Amniotic stem cell (primary cell): ENCODE results near the gene SLC1A5.
A peak's percentile ranks its signal among the peaks of the same experiment; 100 is the strongest.
"Not testable (repeated sequence)": the region's sequence is repeated elsewhere in the genome, so short reads cannot be mapped to it uniquely, and the experiment has no call there.

Experiments
- DNase-seq: peaks from one replicate; lab custom pipeline; 2025; lab: John Stamatoyannopoulos, UW

SLC1A5 gene

DNA sequence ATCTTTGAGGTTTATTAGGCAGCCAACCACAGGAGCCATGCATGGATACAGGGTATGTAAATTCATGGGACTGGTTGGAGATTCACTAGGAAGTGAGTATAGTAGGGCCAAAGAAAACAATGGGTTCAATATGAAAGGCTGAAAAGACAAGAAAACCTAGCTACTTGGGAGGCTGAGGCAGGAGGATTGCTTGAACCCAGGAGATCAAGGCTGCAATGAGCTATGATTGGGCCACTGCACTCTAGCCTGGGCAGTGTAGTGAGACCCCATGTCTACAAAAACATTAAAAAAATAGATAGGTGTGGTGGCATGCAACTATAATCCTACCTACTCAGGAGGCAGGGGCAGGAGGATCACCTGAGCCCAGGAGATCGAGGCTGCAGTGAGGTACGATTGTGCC is 10.3 kb upstream of the SLC1A5 start:
- DNase-seq = no peak

GRCh38 chr19:46797881-46798280 is 9.5 kb upstream of the SLC1A5 start:
- DNase-seq = no peak

DNA sequence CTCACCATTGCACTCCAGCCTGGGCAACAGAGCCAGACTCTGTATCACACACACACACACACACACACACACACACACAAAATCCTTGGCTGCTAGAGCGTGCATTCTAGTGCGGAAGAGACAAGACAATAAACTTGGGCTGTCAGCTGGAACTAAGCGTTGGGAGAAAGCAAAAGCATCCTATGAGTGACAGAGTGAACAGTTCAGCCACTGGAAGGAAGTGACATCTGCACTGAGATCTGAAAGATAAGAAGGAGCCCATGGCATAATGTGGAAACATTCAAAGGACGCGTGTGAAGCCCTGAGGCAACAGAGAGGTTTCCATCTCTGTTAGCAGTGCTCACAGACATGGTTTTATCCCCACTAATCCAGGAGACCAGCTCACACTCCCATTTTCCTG is 3.5 kb upstream of the SLC1A5 start:
- no peak for DNase-seq

- DNase-seq = no peak
Measured at GRCh38 chr19:46789371-46789770, 977 bp upstream of the SLC1A5 start.

DNA sequence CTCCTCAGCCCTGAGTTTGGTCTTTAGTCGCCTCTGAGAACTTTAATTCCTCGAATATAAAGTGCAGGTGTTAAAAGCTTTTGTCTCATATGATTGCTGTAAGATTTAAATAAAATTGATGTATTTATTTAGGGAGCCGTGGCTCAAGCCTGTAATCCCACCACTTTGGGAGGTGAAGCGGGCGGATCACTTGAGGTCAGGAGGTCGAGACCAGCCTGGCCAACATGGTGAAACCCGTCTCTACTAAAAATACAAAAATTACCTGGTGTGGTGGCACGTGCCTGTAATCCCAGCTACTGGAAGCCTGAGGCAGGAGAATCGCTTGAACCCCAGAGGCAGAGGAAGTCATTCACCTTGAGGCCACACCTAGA is 559 bp upstream of the SLC1A5 start:
- DNase-seq = no peak

- no peak for DNase-seq
Measured at GRCh38 chr19:46787331-46788261, 798 bp downstream of the SLC1A5 start.

DNA sequence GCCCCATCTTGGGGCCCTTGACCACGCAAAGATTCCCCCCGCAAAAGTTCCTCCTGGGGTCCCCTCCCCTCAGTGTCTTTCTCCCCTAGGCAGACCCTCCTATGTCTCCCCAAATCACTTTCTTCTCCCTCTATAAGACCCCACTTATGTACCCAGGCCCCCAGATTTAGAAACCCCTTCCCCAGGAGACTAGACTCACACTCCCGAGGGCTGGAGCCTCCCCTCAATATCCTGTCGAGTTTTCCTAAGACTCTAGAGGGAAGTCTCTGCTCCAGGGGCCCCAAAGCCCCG is 1.4 kb downstream of the SLC1A5 start:
- no peak for DNase-seq

DNA sequence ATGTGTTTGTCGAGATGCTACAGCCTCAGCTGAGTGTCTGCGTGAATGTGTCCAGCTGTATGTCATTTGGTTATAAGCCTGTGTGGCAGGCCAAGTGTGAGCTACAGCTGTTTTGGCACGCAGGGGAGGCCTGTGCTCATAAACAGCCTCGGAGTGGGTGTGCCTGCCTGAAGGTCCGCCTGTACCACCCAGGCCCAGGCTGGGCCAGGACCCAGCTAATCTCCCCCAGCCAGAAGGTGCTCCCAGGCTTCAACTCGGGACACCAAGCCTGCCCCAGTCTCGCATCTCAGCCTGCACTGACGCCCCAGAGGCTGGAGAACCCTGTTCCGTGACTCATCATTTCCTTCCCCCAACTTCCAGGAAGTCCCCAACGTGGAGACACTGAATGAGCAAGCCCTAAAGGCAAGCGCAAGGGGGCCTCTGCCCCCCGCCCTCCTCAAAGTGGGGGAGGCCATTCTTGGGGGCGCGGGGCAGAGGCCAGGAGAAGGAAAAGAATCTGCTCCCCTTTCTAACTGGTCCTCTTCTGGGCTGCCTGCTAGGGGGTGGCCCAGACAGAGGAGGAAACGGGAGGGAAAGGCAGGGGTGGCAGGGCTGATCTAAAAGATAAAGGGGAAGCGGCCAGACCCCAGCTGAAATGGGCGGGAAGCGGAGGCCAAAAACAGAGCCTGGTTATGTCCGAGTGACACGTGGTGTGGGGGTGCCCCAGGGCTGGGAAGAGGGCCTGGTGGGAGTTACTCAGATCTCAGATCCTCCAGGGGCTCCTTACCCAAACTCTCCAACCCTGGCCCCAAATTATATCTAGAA is 2.0 kb downstream of the SLC1A5 start:
- peak; percentile 62 for DNase-seq

- DNase-seq = no peak
Measured at GRCh38 chr19:46785980-46786235, 2.5 kb downstream of the SLC1A5 start.

- no peak for DNase-seq
Measured at GRCh38 chr19:46785054-46785979, 3.1 kb downstream of the SLC1A5 start.

DNA sequence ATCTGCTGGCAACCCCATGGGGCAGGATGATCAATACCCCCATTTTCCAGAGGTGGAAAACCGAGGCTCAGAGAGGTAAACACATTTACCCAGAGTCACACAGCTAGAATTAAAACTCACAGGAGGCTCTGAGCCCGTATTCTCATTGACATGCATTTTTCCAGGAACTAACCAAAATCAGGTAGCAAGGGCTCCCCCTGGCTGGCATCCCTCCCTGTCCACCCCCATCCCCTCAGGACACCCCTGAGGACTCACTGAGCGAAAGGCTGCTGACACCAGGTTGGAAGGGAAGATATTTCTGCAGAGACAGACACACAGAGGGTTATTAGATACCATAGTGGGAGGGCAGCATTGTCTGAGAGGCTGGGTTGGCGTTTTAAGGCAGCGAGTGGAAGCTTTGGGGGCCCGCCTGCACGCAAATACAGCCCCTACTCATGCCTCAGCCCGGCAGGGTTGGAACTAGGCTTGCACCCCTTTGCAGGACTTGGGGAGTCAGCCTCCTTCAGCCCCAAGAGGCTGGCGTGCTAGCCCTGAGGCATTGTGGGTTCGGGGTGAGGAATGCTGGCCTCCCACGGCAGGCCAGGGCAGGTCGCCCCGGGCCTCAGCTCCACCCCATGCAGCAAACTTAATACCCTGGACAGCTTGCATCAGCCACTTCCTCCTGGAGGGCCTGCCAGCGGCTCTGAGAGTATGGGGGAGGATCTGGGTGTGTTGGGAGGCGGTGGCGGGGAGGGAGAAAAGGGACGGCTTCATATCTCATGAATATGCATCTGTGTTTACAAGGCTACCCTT is 3.9 kb downstream of the SLC1A5 start:
- DNase-seq = peak; percentile 78

DNA sequence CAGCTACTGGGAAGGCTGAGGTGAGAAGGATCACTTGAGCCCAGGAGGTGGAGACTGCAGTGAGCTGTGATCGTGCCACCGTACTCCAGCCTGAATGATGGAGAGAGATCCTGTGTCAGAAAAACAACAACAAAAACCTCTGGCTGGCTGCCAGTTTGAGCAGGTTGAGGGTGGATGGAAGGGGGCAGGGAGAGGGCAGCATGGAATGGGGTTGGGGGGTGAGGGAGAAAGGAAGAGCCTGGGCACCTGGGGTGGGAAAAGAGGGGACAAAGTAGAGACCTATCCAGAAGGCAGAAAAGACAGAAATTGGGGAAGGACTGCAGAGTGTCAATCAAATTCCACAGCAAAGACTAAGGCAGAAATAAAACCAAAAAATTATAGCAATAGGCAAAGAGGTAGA is 4.7 kb downstream of the SLC1A5 start:
- no peak for DNase-seq

DNA sequence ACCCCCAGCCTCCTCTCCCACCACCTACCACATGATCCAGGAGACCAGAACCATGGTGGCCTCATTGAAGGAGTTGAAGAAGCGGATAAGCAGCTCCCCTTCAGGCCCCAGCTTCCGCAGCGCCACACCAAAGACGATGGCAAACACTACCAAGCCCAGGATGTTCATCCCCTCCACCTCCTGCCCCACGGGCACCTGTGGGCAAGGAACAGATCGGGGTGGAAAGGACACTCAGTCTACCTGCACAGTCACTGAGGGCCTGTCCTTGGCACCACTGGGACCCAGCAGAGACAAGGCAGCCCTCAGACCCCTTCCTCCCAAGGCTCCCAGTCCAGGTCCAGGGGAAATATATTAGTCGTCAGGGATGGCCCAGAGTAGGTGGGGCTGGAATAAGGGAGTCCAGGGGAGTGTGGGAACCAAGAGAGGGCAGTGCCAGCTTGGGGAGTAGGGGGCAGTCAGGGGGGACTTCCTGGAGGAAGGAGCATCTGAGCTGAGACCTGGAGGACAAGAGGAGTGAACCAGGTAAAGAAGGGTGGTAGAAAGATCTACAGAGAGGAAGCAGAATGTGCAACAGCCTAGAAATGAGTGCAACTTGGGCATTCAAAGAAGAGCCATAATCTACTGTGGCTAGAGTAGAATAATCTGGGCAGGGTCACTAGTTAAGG is 5.9 kb downstream of the SLC1A5 start:
- no peak for DNase-seq

DNA sequence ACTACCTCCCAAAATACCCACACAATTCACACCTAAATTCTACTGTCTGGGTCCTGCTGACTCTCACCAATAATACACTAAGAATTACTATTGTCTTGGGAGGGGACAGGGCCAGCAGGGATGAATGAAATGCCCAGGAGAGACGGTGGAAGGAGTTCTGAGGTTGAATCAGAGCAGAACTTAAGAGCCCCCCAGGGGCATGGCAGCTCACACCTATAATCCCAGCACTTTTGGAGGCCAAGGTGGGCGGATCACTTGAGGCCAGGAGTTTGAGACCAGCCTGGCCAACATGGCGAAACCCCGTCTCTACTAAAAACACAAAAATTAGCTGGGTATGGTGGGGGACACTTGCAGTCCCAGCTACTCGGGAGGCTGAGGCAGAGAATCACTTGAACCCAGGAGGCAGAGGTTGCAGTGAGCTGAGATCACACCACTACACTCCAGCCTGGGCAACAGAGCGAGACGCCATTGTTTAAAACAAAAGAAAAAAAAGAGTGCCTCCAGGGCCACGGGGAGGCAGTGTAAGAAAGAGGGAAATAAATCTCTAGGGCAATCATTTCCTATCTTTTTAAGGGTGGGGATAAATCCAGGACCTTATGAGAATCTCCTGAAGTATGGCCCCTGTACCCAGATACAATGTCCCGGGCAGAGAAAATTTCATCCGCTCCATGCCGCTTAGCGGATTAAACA is 10.3 kb downstream of the SLC1A5 start:
- not testable (repeated sequence) for DNase-seq

DNA sequence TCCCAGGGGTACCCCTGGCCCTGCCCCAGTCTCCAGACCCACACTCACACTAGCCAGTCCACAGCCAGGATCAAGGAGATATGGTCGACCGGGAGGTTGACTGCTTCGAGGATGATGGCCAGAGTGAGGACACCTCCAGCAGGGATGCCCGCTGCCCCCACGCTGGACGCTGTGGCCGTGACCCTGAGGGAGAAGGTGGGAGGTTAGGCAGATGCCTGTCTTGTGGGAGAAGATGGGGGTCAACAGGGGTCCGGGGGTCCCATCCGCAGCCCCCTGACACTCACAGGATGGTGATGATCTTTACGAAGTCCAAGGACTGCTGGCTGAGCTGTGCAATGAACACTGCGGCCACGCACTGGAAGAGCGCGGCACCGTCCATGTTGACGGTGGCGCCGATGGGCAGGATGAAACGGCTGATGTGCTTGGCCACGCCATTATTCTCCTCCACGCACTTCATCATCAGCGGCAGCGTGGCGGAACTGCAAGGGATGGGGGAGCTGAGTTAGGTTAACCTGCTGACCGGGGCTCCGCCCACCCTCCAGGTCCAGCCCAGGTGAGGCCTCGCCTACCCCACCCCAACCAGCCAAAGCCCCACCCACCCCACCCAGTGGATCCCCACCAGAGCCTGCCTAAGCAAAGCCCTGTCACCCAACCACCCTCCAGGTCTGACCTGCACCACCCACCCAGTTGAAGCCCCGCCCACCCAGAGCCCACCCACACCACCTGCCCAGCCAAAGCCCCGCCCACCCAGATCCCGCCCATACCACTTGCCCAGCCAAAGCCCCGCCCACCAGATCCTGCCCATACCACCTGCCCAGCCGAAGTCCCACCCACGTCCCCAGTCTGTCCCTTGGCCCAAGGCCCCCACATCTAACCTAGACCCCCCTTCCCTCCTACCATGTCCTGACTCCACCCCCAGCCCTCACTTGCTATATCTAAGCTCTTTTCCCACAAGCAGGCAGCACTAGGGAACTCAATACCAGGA is 11.2 kb downstream of the SLC1A5 start:
- DNase-seq = no peak

- no peak for DNase-seq
Measured at GRCh38 chr19:46775642-46776258, 12.6 kb downstream of the SLC1A5 start.

GRCh38 chr19:46773018-46773399 is 15.4 kb downstream of the SLC1A5 start:
- no peak for DNase-seq

GRCh38 chr19:46772170-46773017 is 16.0 kb downstream of the SLC1A5 start:
- DNase-seq = no peak
